HepG2 (cell line): Measurements from ENCODE around the gene ERMAP. TPM values are rescaled to one million over a fixed set of nuclear protein-coding genes. Genes with fewer than 3 reads are reported as not detected.

ENCODE experiments used
- ATAC-seq: fragments of 200-7000 bp; cut with Tn5 transposase; 3 replicates; pipeline ENCODE4 v1.9.1; 2020; ENCODE audit warnings: mild to moderate bottlenecking, moderate library complexity
- BruUV-seq: library from RNA; stranded (reverse); fragments of 400-500 nt; replicated peaks from 2 replicates; lab custom pipeline; 2021; lab: Mats Ljungman, UMichigan
- CTCF ChIA-PET: fragments of 300-600 bp; formaldehyde crosslinking; extraction: SDS; loops from one replicate; lab custom pipeline; 2021; ENCODE audit warnings: low total read pairs, inconsistent platforms, low intra/inter-chr PET ratio; lab: Yijun Ruan, JAX
- POLR2A ChIA-PET: fragments of 350-600 bp; sonication (Branson Sonifier 250); formaldehyde crosslinking; loops from one replicate; lab custom pipeline; 2020; ENCODE audit warnings: antibody characterized with exemption, inconsistent platforms; lab: Yijun Ruan, JAX
- DNase-seq: peaks from one replicate; pipeline ENCODE4 v3.0.0-alpha.2; 2015; ENCODE audit warnings: low spot score
- FAIRE-seq: peaks from 3 replicates; lab custom pipeline; 2011; peaks lifted over from hg19 to GRCh38; lab: Jason Lieb, UNC
- H2AFZ ChIP-seq: one replicate; pipeline ENCODE4 v1.6.1; 2011; ENCODE audit warnings: low read length, inconsistent platforms
- H3K27ac ChIP-seq: fragments of 300-600 bp; 3 replicates; pipeline ENCODE4 v1.8.0; 2011; ENCODE audit warnings: mixed run types, mild to moderate bottlenecking, mixed read lengths, low read length, inconsistent platforms; ENCODE audit not compliant: insufficient read depth; ENCODE audit errors: extremely low read length
- H3K27me3 ChIP-seq, 2 experiments: fragments of 200-600 bp in 1 of 2; 2 replicates in 1 of 2; 3 replicates in 1 of 2; pipeline versions ENCODE4 v1.6.0 to v1.8.0; 2011; ENCODE audit warnings: low read length in 2 of 2, mild to moderate bottlenecking in 2 of 2, moderate library complexity in 2 of 2, inconsistent platforms in 1 of 2; ENCODE audit not compliant: insufficient read depth in 2 of 2, control insufficient read depth in 1 of 2
- H3K36me3 ChIP-seq, 2 experiments: fragments of 200-600 bp in 1 of 2; replicated peaks in 1 of 2; 2 replicates in 1 of 2; 3 replicates in 1 of 2; pipeline versions ENCODE4 v1.5.1 to v1.8.0; 2011; ENCODE audit warnings: low read length in 2 of 2, inconsistent platforms in 1 of 2; ENCODE audit not compliant: insufficient read depth in 2 of 2, control insufficient read depth in 1 of 2
- H3K4me1 ChIP-seq: 2 replicates; pipeline ENCODE4 v1.5.1; 2012; ENCODE audit warnings: low read length, inconsistent platforms; ENCODE audit not compliant: insufficient read depth
- H3K4me2 ChIP-seq: 2 replicates; pipeline ENCODE4 v1.6.0; 2011; ENCODE audit warnings: low read depth, low read length, inconsistent platforms
- H3K4me3 ChIP-seq, 3 experiments: fragments of 200-600 bp in 1 of 3; sonication (generic), shearing (Covaris generic) in 1 of 3; replicated peaks in 1 of 3; 2 replicates each; pipeline ENCODE4 v1.5.1; 2011 to 2016; ENCODE audit warnings: low read length in 3 of 3, inconsistent platforms in 2 of 3, low read depth in 2 of 3, mild to moderate bottlenecking in 2 of 3, control low read depth in 1 of 3, mixed read lengths in 1 of 3; ENCODE audit not compliant: insufficient read depth in 1 of 3
- H3K79me2 ChIP-seq: one replicate; pipeline ENCODE4 v1.6.1; 2011; ENCODE audit warnings: low read length, inconsistent platforms; ENCODE audit not compliant: insufficient read depth
- H3K9ac ChIP-seq: 2 replicates; pipeline ENCODE4 v1.6.0; 2011; ENCODE audit warnings: mild to moderate bottlenecking, low read depth, low read length, inconsistent platforms; ENCODE audit not compliant: insufficient read depth
- H3K9me3 ChIP-seq: 2 replicates; pipeline ENCODE4 v1.5.1; 2012; ENCODE audit warnings: mild to moderate bottlenecking, low read length
- H4K20me1 ChIP-seq: 2 replicates; pipeline ENCODE4 v1.6.0; 2011; ENCODE audit warnings: inconsistent platforms, mild to moderate bottlenecking, low read length, moderate library complexity; ENCODE audit not compliant: insufficient read depth
- KDM6A ChIP-seq: IDR thresholded peaks from 2 replicates; pipeline ENCODE4 v1.6.1; 2016; ENCODE audit warnings: low read depth
- KLF6 ChIP-seq: IDR thresholded peaks from 2 replicates; pipeline ENCODE4 v1.8.0; 2016; ENCODE audit warnings: missing biosample characterization, missing genetic modification reagents
- NFRKB ChIP-seq: fragments of 450-650 bp; IDR thresholded peaks from 2 replicates; pipeline ENCODE4 v1.6.1; 2017
- PHB2 ChIP-seq: fragments of 450-650 bp; IDR thresholded peaks from 2 replicates; pipeline ENCODE4 v1.6.1; 2018; ENCODE audit not compliant: partially characterized antibody
- SRSF4 ChIP-seq: fragments of 200-400 bp; formaldehyde crosslinking; IDR thresholded peaks from one replicate; pipeline ENCODE4 v1.6.1; 2018; ENCODE audit warnings: mild to moderate bottlenecking, low read depth, low read length, moderate library complexity; ENCODE audit not compliant: poor library complexity, severe bottlenecking
- TAF1 ChIP-seq: sonication (generic); formaldehyde crosslinking; IDR thresholded peaks from 2 replicates; pipeline ENCODE4 v1.4.0; 2020; ENCODE audit warnings: missing genetic modification reagents
- TBX3 ChIP-seq: fragments of 450-650 bp; IDR thresholded peaks from 2 replicates; pipeline ENCODE4 v1.6.1; 2017; ENCODE audit warnings: antibody characterized with exemption, mild to moderate bottlenecking, inconsistent platforms, borderline replicate concordance
- ZEB1 ChIP-seq: IDR thresholded peaks from 2 replicates; pipeline ENCODE4 v1.6.1; 2012; ENCODE audit warnings: mild to moderate bottlenecking, low read depth, inconsistent platforms; ENCODE audit not compliant: insufficient replicate concordance
- ZNF160 ChIP-seq: sonication (generic); formaldehyde crosslinking; IDR thresholded peaks from 2 replicates; pipeline ENCODE4 v1.8.0; 2022; ENCODE audit warnings: mild to moderate bottlenecking, inconsistent platforms, missing genetic modification reagents
- ZNF30 ChIP-seq: sonication (generic); formaldehyde crosslinking; IDR thresholded peaks from 2 replicates; pipeline ENCODE4 v1.5.0; 2020; ENCODE audit warnings: mild to moderate bottlenecking, missing genetic modification reagents
- ZNF33A ChIP-seq: sonication (generic); formaldehyde crosslinking; IDR thresholded peaks from 2 replicates; pipeline ENCODE4 v1.5.1; 2020; ENCODE audit warnings: missing genetic modification reagents, mild to moderate bottlenecking, moderate library complexity, borderline replicate concordance
- ZNF619 ChIP-seq: sonication (generic); formaldehyde crosslinking; IDR thresholded peaks from 2 replicates; pipeline ENCODE4 v1.4.0; 2020; ENCODE audit warnings: mild to moderate bottlenecking, missing genetic modification reagents
- WGBS: methylation state at CpG from one replicate; pipeline ENCODE4 v1.1.6; 2017; ENCODE audit warnings: low lambda C conversion rate; 5-methylcytosine and 5-hydroxymethylcytosine counted together
- in situ Hi-C: cut with HindIII; loops from 2 replicates; pipeline ENCODE4 v1.10.0; 2017; ENCODE audit warnings: low pct_unique_long_range_greater_than_20kb; ENCODE audit not compliant: extremely low pct_ligation_motif_present
- intact Hi-C: fragments of 100-400 bp; cut with micrococcal nuclease; formaldehyde crosslinking; loops from one replicate; pipeline ENCODE4 v1.10.0; 2022; ENCODE audit not compliant: unreplicated experiment
- polyA plus RNA-seq, 8 experiments: library from polyadenylated mRNA; depleted of rRNA in 3 of 8; stranded (reverse) in 7 of 8; unstranded in 1 of 8; fragments of >200 nt; fragmentation: Illumina TruSeq in 4 of 8; extraction: Trizol in 4 of 8; gene quantifications; 2 replicates each; pipeline versions ENCODE4 v1.2.1 to v1.2.3, GENCODE V29; 2011 to 2016; ENCODE audit warnings: low read depth in 4 of 8, missing spikeins in 1 of 8, mixed read lengths in 1 of 8; ENCODE audit not compliant: insufficient read depth in 1 of 8
- total RNA-seq, 5 experiments: library from RNA; depleted of rRNA; stranded (reverse); fragments of >200 nt; fragmentation: Illumina TruSeq; extraction: Trizol; gene quantifications; 2 replicates each; pipeline ENCODE4 v1.2.3, GENCODE V29; 2016; ENCODE audit warnings: low read depth in 1 of 5
- TF ChIP-seq, protein P1 (sequence below): sonication (generic); formaldehyde crosslinking; IDR thresholded peaks from 2 replicates; pipeline ENCODE4 v1.4.0; 2020; ENCODE audit warnings: missing genetic modification reagents

ERMAP gene
- total and polyA plus RNA-seq, 2 of the 13 experiments (the other 11 are each of a cell fraction or from before 2014, with no cell fraction given) = 2.2 to 4.4 TPM

GRCh38 chr1:42832641-42833240, 15.8 kb downstream of the ERMAP start (continued):
- TF ChIP-seq, protein P1, sequence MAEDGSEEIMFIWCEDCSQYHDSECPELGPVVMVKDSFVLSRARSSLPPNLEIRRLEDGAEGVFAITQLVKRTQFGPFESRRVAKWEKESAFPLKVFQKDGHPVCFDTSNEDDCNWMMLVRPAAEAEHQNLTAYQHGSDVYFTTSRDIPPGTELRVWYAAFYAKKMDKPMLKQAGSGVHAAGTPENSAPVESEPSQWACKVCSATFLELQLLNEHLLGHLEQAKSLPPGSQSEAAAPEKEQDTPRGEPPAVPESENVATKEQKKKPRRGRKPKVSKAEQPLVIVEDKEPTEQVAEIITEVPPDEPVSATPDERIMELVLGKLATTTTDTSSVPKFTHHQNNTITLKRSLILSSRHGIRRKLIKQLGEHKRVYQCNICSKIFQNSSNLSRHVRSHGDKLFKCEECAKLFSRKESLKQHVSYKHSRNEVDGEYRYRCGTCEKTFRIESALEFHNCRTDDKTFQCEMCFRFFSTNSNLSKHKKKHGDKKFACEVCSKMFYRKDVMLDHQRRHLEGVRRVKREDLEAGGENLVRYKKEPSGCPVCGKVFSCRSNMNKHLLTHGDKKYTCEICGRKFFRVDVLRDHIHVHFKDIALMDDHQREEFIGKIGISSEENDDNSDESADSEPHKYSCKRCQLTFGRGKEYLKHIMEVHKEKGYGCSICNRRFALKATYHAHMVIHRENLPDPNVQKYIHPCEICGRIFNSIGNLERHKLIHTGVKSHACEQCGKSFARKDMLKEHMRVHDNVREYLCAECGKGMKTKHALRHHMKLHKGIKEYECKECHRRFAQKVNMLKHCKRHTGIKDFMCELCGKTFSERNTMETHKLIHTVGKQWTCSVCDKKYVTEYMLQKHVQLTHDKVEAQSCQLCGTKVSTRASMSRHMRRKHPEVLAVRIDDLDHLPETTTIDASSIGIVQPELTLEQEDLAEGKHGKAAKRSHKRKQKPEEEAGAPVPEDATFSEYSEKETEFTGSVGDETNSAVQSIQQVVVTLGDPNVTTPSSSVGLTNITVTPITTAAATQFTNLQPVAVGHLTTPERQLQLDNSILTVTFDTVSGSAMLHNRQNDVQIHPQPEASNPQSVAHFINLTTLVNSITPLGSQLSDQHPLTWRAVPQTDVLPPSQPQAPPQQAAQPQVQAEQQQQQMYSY (CRISPR knock-in tag) = no peak
- TF ChIP-seq KLF6 (CRISPR knock-in tag) (no peak), ZNF160 (CRISPR knock-in tag) (no peak), TAF1 (CRISPR knock-in tag) (no peak)

GRCh38 chr1:42833981-42834380, 17.1 kb downstream of the ERMAP start:
- no peak for FAIRE-seq
- POLR2A ChIA-PET = no interaction called here
- Histone ChIP-seq H3K79me2 (no peaks in the 10 kb centered on the region), H3K36me3 (no peaks in the 10 kb centered on the region), H3K27me3 (no peaks in the 10 kb centered on the region), H3K9me3 (no peaks in the 10 kb centered on the region), H2AFZ (no peak overlapping the region), H4K20me1 (no peaks in the 10 kb centered on the region), H3K4me1 (no peaks in the 10 kb centered on the region), H3K4me2 (no peak overlapping the region), H3K4me3 (no peak overlapping the region), H3K27ac (no peak overlapping the region), H3K9ac (no peak overlapping the region)
- 93% methylated on average over 4 of the region's 4 CpGs for WGBS
- no peak for ATAC-seq
- intact Hi-C loops (no loop called here), in situ Hi-C loops (no loop called here)
- CTCF ChIA-PET = no interaction called here
- TF ChIP-seq PHB2 (no peak), ZEB1 (no peak), SRSF4 (no peak), ZNF619 (CRISPR knock-in tag) (no peak), NFRKB (no peak), ZNF30 (CRISPR knock-in tag) (no peak), KDM6A (CRISPR knock-in tag) (no peak), ZNF33A (CRISPR knock-in tag) (no peak), TBX3 (no peak)
- no peak for DNase-seq
- BruUV-seq = no TSS peak
